Measurements from ENCODE around the gene ADORA1.

DNA sequence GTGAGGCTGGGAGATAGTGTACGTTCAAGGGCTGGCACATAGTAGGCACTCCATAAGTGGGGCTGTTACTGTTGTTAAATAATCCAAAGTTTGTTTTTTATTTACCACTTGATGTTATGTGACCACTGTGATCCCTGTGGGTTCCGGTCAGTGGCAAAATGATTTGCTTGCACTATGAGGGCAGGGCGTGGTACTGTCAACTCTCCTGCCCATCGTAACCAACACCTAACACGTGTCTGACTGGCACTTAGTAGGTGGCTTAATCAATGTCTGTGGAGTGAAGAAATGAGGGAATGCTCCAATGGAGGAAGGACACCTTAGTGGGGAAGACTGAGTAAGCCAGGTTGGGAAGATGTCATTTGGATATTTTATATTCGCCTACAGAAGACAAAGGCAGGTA lies 14.6 kb downstream of the ADORA1 start:
- TF ChIP-seq, protein P1, sequence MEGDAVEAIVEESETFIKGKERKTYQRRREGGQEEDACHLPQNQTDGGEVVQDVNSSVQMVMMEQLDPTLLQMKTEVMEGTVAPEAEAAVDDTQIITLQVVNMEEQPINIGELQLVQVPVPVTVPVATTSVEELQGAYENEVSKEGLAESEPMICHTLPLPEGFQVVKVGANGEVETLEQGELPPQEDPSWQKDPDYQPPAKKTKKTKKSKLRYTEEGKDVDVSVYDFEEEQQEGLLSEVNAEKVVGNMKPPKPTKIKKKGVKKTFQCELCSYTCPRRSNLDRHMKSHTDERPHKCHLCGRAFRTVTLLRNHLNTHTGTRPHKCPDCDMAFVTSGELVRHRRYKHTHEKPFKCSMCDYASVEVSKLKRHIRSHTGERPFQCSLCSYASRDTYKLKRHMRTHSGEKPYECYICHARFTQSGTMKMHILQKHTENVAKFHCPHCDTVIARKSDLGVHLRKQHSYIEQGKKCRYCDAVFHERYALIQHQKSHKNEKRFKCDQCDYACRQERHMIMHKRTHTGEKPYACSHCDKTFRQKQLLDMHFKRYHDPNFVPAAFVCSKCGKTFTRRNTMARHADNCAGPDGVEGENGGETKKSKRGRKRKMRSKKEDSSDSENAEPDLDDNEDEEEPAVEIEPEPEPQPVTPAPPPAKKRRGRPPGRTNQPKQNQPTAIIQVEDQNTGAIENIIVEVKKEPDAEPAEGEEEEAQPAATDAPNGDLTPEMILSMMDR (IDR thresholded peaks at IDR 0.05), result no peak
- no peak for TF ChIP-seq EZH2 (IDR thresholded peaks at IDR 0.05; ENCODE audit: borderline replicate concordance, insufficient read depth, low read depth, low read length, poor library complexity, severe bottlenecking)

Data from B cell (primary cell).